Fibroblast of mammary gland (primary cell): ENCODE data around the gene ANKDD1A.

ENCODE experiments used
- DNase-seq: peaks from one replicate; pipeline ENCODE4 v3.0.0-alpha.2; 2010; ENCODE audit warnings: low read depth
- H3K4me3 ChIP-seq: 2 replicates; pipeline ENCODE4 v1.5.1; 2011; ENCODE audit warnings: low read depth, mild to moderate bottlenecking, low read length, moderate library complexity; ENCODE audit not compliant: control insufficient read depth
- TF ChIP-seq, protein P1 (sequence below): conservative IDR thresholded peaks from 2 replicates; pipeline ENCODE4 v1.5.1; 2011; ENCODE audit warnings: low read depth, low read length, inconsistent platforms; ENCODE audit not compliant: control insufficient read depth, insufficient read depth

The ANKDD1A gene

DNA sequence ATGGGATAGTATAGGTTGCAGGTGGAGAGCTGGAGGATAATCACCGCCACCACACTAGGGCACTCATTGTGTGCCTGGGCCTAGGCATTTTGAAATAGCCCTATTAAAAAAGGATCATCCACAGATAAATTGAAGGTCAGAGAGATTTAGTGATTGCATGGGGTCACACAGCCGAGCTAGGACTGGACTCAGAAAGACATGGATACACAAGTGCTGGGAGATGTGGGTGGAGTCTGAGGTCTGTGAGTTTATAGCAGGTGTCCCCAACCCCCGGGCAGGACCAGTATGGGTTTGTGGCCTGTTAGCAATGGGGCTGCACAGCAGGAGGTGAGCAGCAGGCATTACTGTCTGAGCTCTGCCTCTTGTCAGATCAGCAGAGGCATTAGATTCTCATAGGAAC, 5.3 kb upstream of the ANKDD1A start:
- no peak overlapping the region for H3K4me3 ChIP-seq
- TF ChIP-seq, protein P1, sequence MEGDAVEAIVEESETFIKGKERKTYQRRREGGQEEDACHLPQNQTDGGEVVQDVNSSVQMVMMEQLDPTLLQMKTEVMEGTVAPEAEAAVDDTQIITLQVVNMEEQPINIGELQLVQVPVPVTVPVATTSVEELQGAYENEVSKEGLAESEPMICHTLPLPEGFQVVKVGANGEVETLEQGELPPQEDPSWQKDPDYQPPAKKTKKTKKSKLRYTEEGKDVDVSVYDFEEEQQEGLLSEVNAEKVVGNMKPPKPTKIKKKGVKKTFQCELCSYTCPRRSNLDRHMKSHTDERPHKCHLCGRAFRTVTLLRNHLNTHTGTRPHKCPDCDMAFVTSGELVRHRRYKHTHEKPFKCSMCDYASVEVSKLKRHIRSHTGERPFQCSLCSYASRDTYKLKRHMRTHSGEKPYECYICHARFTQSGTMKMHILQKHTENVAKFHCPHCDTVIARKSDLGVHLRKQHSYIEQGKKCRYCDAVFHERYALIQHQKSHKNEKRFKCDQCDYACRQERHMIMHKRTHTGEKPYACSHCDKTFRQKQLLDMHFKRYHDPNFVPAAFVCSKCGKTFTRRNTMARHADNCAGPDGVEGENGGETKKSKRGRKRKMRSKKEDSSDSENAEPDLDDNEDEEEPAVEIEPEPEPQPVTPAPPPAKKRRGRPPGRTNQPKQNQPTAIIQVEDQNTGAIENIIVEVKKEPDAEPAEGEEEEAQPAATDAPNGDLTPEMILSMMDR = no peak
- no peak for DNase-seq

DNA sequence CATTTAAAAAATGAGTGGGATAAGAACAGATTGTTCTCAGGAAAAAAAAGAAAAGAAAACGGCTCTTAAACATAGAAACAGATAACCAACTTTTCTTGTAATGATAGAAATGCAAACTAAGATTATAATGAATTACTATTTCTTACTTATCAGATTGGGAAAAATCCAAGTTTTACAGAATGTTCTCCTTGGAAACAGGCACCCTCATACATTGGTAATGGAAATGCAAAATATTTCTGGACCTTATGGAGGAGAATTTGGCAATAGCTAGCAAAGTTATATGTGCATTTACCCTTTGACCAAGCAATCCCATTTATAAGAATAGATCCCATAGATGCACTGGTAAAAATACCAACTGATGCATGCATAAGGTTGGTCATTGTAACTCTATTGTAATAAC, 3.7 kb upstream of the ANKDD1A start:
- H3K4me3 ChIP-seq = no peak overlapping the region
- TF ChIP-seq, protein P1 = no peak
- DNase-seq = no peak

DNA sequence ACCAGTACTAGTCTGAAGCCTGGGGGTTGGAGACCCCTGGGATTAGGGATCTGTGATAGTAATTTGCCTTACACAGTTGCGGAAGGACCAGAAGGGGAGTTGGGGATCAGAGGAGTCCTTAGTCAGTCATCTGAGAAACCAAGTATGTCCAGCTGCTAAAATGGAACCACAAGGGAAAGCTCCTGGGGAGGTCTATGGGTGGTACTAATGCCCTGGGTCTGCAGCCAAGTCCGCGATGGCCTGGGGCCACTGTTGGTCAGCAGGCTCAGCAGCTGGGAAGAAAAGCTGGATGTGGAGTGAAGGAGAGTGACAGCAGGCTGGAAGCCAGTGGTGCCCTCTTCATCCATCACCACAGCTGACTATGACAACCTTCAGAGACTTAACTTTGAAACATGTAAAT, 2.2 kb upstream of the ANKDD1A start:
- no peak overlapping the region for H3K4me3 ChIP-seq
- TF ChIP-seq, protein P1 = no peak
- no peak for DNase-seq

DNA sequence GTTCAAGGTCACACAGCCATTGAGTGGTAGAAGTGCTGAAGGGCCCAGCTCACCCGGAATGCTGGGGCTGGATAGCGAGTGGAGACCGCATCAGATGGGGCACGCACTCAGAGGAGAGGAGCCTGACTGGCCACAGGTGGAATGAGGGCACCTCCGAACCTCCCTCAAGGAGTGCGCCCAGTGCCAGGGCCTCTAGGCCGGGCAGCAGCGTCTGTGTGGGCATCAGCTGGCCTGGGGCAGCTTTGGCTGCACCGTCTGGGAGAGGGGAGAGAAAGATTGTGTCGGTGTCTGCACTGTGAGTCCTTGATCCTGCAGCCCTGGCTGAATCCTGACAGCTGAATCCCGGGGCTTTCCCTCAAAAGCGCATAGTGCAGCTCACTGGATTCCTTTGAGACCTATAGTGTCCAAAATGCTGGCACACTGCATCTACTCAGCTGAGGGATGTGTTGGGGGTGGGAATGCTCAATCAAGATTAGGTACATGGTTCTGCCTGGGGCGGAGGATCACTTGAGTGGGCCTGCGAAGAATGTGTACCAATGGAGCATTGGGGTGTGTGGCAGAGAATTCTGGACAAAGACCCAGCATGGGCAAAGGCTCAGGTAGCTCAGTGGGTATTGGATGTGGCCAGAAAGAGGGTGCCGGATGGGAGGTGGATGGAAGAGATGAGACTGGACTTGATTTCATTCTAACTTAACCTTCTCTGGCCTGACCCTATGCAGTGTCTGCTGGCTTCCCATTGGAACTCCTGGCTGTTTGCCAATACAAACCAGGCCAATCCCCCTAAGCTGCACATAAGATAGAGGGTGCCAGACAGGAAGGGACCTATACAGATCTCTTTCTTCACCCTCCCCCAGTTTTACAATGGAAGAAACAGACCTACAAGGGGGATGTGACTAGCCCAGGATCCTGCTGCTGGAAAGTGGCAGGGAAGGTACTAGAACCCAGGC, 950 bp downstream of the ANKDD1A start:
- DNase-seq = no peak
- TF ChIP-seq, protein P1 = no peak
- no peak overlapping the region for H3K4me3 ChIP-seq

DNA sequence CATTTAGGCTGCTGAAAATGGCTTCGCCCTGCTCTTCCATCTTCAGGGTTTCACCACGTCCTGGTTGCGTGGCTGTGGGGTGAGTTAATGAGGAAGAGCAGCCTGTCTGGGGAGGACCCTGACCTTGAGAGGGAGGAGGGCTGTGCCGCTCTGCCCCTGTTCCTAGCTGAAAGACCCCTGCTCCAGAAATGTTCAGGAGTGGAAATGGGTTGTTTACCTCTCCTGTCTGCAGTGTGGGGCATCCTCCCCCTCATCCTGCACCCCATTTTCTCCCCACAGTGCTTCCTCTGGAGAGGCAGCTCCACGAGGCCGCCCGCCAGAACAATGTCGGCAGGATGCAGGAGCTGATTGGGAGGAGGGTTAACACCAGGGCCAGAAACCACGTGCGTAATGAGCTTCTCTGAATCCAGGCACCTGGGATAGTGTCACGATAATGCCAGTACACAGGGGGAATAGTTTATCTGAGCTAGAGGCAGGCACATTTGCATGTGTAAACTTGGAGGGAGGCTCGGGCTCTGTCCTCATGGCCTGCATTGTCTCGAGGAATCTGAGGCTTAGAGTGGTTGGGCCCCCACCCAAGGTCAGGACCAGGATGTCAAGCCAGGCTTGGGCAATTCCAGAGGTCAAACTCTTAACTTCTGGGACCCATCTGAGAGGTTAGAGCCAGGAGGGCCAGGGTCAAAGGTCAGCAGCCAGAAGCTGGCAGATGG, 4.0 kb downstream of the ANKDD1A start:
- TF ChIP-seq, protein P1 = no peak
- no peak for DNase-seq
- H3K4me3 ChIP-seq = no peak overlapping the region

DNA sequence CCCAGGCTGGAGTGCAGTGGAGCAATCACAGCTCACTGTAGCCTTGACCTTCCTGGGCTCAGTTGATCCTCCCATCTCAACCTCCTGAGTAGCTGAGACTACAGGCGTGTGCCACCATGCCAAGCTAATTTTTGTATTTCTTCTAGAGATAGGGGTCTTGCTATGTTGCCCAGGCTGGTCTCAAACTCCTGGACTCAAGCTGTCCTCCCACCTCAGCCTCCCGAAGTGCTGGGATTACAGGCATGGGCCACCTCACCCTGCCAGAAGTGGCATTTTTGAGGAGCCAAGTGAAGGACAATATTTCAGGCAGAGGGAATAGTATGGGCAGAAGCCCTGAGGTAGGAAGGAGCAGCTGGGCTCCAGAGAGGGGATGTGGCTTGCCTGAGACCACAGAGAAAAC, 4.7 kb downstream of the ANKDD1A start:
- no peak for DNase-seq
- TF ChIP-seq, protein P1 = no peak
- H3K4me3 ChIP-seq = no peak overlapping the region
